Mesothelial cell of epicardium (in vitro differentiated cells): ENCODE results near the gene ANKRD40. TPM values are rescaled to one million over a fixed set of nuclear protein-coding genes. Genes with fewer than 3 reads are reported as not detected.
A peak's percentile ranks its signal among the peaks of the same experiment; 100 is the strongest.

Experiments used
- DNase-seq, 2 experiments: peaks; one replicate each; pipeline ENCODE4 v3.0.0; 2021; ENCODE audit warnings: low spot score in 2 of 2; ENCODE audit not compliant: unreplicated experiment in 2 of 2
- H3K27ac Mint-ChIP-seq: 2 replicates; pipeline ENCODE4 v1.8.0; 2021; ENCODE audit warnings: mixed read lengths
- H3K27me3 Mint-ChIP-seq: 2 replicates; pipeline ENCODE4 v1.8.0; 2021; ENCODE audit warnings: low read depth, mixed read lengths
- H3K36me3 Mint-ChIP-seq: 2 replicates; pipeline ENCODE4 v1.8.0; 2021; ENCODE audit warnings: mixed read lengths
- H3K4me1 Mint-ChIP-seq: 2 replicates; pipeline ENCODE4 v1.8.0; 2021; ENCODE audit warnings: mixed read lengths
- H3K4me3 Mint-ChIP-seq: 2 replicates; pipeline ENCODE4 v1.8.0; 2021; ENCODE audit warnings: mild to moderate bottlenecking, moderate library complexity, mixed read lengths
- H3K9me3 Mint-ChIP-seq: 2 replicates; pipeline ENCODE4 v1.8.0; 2021; ENCODE audit warnings: mixed read lengths
- total RNA-seq: library from RNA; stranded (reverse); gene quantifications from 3 replicates; pipeline ENCODE4 v1.2.1, GENCODE V29; 2021
- TF ChIP-seq, protein P1 (sequence below): fragments of 200-600 bp; sonication (generic); IDR thresholded peaks from one replicate; pipeline ENCODE4 v1.5.0; 2021; ENCODE audit warnings: antibody characterized with exemption; ENCODE audit not compliant: unreplicated experiment

The ANKRD40 gene
- total RNA-seq, 1 donor from 2014 or later, result 35.9 TPM

DNA sequence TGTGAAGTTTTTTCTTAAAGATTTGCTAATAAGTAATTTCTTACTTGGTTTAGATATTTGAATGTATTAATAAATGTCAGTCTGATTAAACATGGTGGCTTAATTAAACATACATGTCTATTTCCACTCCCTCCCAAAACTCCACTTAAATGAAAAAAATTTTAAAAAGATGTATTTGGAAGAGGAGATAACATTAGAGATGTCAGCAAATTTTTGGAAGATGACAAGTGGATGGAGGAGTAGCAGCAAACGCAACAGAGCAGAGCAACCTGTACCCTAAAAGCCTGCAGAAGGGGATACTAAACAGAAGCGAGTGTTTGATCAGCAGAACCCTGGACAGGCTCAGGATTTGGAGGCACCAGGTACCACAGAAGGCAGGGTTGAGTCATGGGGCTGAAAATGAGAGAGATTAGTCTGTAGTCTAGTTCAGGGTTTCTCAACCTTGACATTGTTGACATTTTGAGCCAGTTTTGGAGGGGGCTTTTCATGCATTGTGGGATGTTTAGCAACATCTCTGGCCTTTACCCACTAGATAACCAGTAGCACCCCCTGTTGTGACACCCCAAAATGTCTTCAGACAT is 29.5 kb upstream of the ANKRD40 start:
- Mint-ChIP-seq H3K27ac (peak overlapping the region; percentile 40), H3K4me3 (no peak overlapping the region), H3K9me3 (no peaks in the 10 kb centered on the region), H3K27me3 (no peaks in the 10 kb centered on the region), H3K36me3 (peaks cover 31% of the 10 kb centered on the region), H3K4me1 (no peaks in the 10 kb centered on the region)
- no peak for DNase-seq
- TF ChIP-seq, protein P1, sequence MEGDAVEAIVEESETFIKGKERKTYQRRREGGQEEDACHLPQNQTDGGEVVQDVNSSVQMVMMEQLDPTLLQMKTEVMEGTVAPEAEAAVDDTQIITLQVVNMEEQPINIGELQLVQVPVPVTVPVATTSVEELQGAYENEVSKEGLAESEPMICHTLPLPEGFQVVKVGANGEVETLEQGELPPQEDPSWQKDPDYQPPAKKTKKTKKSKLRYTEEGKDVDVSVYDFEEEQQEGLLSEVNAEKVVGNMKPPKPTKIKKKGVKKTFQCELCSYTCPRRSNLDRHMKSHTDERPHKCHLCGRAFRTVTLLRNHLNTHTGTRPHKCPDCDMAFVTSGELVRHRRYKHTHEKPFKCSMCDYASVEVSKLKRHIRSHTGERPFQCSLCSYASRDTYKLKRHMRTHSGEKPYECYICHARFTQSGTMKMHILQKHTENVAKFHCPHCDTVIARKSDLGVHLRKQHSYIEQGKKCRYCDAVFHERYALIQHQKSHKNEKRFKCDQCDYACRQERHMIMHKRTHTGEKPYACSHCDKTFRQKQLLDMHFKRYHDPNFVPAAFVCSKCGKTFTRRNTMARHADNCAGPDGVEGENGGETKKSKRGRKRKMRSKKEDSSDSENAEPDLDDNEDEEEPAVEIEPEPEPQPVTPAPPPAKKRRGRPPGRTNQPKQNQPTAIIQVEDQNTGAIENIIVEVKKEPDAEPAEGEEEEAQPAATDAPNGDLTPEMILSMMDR, result no peak

DNA sequence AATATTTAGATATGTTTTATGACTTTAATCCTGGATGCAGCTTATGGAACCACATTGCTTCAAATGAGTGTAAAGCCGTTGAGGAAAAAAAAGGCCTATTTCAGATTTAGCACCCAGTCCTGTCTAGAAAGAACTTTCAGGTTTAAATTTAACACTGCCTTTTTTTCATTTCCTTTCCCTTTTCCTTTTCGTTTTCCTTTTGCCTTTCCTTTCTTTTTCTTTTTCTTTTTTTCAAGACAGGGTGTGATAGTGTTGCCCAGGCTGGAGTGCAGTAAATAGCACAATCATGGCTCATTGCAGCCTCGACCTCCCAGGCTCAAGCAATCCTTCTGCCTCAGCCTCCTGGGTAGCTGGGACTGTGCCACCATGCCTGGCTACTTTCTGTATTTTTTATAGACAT is 27.6 kb upstream of the ANKRD40 start:
- TF ChIP-seq, protein P1, result no peak
- Mint-ChIP-seq H3K4me3 (no peak overlapping the region), H3K36me3 (peaks cover 17% of the 10 kb centered on the region), H3K9me3 (no peaks in the 10 kb centered on the region), H3K27me3 (no peaks in the 10 kb centered on the region), H3K4me1 (peaks cover 9% of the 10 kb centered on the region), H3K27ac (no peak overlapping the region)
- no peak for DNase-seq

DNA sequence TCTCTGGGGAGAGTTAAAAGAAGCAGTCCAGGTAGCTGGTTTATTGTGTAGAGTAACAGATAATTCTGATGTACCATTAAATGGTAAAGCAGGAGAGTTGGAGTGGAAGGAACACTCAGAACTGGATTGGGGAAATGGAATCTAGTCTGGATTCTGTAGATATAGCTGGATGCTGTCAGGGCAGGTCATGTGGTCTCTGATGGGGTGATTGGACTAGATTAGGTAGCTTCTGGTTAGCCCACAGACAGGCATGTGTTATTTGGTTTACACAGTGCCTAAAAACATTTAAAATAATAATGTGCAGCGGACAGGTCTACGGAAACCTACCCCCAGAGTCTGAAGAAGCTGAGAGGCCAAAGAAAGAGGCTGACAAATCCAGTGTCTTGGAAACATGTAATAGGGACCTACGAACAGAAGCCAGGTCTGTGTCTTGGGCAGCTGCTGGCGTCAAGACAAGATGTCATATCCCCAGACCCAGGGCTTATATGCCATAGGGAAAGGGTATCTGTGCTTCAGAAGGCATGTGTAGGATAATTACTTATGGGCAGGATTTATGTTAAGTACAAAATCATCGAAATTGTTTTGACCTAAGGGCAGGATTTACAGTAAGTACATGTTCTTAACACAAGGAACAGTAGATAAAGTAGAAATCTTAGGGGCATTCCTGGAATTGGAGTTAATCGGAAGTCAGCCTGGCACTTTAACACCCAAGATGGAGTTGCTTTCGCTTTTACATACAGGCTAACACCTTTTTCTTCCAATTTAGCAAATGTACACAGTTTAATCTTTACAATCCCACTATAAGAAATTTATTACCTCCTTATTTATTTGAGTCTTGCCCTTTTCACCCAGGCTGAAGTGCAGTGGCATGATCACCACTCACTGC is 24.1 kb upstream of the ANKRD40 start:
- peak overlapping the region; percentile 57 for H3K27ac Mint-ChIP-seq
- no peak overlapping the region for H3K4me3 Mint-ChIP-seq
- no peaks in the 10 kb centered on the region for H3K9me3 Mint-ChIP-seq
- TF ChIP-seq, protein P1, result no peak
- peaks cover 17% of the 10 kb centered on the region for H3K4me1 Mint-ChIP-seq
- H3K27me3 Mint-ChIP-seq, result no peaks in the 10 kb centered on the region
- peaks cover 1% of the 10 kb centered on the region for H3K36me3 Mint-ChIP-seq
- no peak for DNase-seq

DNA sequence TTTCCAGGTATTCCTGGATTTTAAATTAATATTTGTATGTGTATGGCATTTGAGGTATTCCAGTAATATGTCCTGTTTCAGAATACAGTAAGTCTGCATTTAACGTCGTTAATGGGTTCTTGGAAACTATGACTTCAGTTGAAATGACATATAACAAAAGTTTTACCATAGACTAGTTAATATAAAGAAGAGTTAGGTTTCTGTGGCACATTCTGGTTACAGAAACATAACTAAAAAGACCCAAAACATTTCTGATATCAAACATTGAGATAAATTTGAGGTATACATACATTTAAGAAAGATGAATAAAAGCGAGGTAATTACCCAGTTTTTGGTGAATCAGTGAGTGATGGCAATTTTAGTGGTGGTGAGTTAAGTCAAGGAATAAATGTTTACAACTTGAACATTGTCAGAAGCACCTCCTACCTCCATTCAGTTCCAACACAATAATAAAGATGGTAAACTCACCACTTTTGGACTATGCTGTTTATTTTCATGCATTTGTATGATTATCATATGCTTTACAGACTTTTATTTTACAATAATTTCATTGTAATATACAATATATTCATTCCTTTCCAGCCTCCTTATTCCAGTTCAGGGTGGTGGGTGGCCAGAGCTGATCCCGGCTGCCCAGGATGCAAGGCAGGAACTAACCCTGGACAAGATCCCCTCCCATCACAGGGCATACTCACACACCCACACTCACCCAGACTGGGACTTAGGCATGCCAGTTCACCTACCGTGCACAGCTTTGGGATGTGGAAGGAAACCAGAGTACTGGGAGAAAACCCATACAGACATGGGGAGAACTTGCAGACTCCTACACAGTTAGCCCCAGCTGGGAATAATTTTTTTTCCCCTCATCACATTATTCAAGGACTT is 21.4 kb upstream of the ANKRD40 start:
- Mint-ChIP-seq H3K27ac (no peak overlapping the region), H3K4me3 (no peak overlapping the region), H3K36me3 (no peaks in the 10 kb centered on the region), H3K27me3 (no peaks in the 10 kb centered on the region), H3K9me3 (no peaks in the 10 kb centered on the region), H3K4me1 (peaks cover 19% of the 10 kb centered on the region)
- TF ChIP-seq, protein P1, result no peak
- DNase-seq, result no peak

DNA sequence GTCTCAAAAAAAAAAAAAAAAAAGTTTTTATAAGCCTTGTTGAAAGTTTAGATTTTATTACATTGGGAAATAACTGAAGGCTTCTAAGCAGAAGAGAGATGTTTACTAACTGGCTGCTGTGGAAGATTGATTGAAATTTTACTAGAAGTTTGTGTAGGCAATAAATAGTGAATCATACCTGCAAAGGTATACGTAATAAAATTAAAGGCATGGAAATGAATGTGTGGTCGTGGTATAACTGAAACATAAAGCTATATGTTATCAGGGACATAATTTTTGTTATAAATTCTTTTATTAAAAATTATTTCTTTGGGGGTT is 20.4 kb upstream of the ANKRD40 start:
- no peaks in the 10 kb centered on the region for H3K9me3 Mint-ChIP-seq
- H3K27me3 Mint-ChIP-seq, result no peaks in the 10 kb centered on the region
- peaks cover 26% of the 10 kb centered on the region for H3K4me1 Mint-ChIP-seq
- H3K4me3 Mint-ChIP-seq, result no peak overlapping the region
- TF ChIP-seq, protein P1, result no peak
- peak overlapping the region; percentile 52 for H3K27ac Mint-ChIP-seq
- no peak for DNase-seq
- no peaks in the 10 kb centered on the region for H3K36me3 Mint-ChIP-seq
